ENCODE data around the gene TMC5. TPM values are rescaled to one million over a fixed set of nuclear protein-coding genes. Genes with fewer than 3 reads are reported as not detected.

Gene TMC5
- total RNA-seq, 4 donors from 2014 or later = 0.29 to 4.0 (median 1.4) TPM

DNA sequence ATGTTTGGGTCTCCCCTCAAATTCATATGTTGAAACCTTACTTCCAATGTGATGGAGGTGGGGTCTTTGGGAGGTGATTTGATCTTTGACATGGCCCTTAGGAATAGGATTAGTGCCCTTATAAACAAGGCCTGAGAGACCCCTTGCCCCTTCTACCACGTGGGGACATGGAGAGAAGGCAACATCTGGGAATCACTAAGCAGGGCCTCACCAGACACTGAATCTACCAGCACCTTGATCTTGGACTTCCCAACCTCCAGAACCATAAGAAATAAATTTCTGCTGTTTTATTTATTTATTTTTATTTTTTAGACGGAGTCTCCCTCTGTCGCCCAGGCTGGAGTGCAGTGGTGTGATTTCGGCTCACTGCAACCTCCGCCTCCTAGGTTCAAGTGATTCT is 64.1 kb downstream of the TMC5 start:
- 85 to 93% methylated on average over 5 of the region's 5 CpGs for WGBS, 2 donors
- intact Hi-C loops (cut with DNase I) = no loop called here

DNA sequence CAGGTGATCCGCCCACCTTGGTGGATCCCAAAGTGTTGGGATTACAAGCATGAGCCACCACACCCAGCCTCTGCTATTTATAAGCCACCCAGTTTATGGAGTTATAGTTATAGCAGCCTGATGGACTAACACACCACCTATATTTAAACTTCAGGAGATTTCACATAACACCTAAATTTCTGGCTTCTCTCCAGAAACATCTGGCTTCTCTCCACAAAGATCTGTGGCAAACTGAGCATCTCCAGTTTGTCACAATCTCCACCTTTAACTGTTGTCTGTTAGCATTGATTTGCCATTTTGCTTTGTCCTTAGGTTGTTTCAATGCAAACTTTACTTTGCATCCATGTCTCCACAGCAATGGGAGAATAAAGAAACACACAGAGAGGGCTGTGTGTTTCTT is 64.6 kb downstream of the TMC5 start:
- TF ChIP-seq, protein P1, sequence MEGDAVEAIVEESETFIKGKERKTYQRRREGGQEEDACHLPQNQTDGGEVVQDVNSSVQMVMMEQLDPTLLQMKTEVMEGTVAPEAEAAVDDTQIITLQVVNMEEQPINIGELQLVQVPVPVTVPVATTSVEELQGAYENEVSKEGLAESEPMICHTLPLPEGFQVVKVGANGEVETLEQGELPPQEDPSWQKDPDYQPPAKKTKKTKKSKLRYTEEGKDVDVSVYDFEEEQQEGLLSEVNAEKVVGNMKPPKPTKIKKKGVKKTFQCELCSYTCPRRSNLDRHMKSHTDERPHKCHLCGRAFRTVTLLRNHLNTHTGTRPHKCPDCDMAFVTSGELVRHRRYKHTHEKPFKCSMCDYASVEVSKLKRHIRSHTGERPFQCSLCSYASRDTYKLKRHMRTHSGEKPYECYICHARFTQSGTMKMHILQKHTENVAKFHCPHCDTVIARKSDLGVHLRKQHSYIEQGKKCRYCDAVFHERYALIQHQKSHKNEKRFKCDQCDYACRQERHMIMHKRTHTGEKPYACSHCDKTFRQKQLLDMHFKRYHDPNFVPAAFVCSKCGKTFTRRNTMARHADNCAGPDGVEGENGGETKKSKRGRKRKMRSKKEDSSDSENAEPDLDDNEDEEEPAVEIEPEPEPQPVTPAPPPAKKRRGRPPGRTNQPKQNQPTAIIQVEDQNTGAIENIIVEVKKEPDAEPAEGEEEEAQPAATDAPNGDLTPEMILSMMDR (IDR thresholded peaks at IDR 0.05) = no peak
- no peak for TF ChIP-seq POLR2A (IDR thresholded peaks at IDR 0.05)
- H3K9me3 ChIP-seq = no peaks in the 10 kb centered on the region
- H3K4me3 ChIP-seq (replicated peaks in 1 of 3) = no peak overlapping the region
- intact Hi-C loops (cut with DNase I) = no loop called here
- H3K36me3 ChIP-seq = no peaks in the 10 kb centered on the region
- H3K4me1 ChIP-seq = no peaks in the 10 kb centered on the region
- no peak for DNase-seq
- H3K27me3 ChIP-seq = no peaks in the 10 kb centered on the region
- no peak overlapping the region for H3K27ac ChIP-seq
- WGBS, 2 donors = 50 to 79% methylated on average over 1 of the region's 1 CpG

More for the DNA sequence above, 64.1 kb downstream of the TMC5 start:
- Histone ChIP-seq H3K9me3 (no peaks in the 10 kb centered on the region), H3K4me1 (no peaks in the 10 kb centered on the region), H3K4me3 (replicated peaks in 1 of 3) (no peak overlapping the region), H3K27me3 (no peaks in the 10 kb centered on the region), H3K27ac (no peak overlapping the region), H3K36me3 (no peaks in the 10 kb centered on the region)
- DNase-seq = no peak
- TF ChIP-seq POLR2A (IDR thresholded peaks at IDR 0.05) = no peak
- TF ChIP-seq, protein P1 (IDR thresholded peaks at IDR 0.05) = no peak

DNA sequence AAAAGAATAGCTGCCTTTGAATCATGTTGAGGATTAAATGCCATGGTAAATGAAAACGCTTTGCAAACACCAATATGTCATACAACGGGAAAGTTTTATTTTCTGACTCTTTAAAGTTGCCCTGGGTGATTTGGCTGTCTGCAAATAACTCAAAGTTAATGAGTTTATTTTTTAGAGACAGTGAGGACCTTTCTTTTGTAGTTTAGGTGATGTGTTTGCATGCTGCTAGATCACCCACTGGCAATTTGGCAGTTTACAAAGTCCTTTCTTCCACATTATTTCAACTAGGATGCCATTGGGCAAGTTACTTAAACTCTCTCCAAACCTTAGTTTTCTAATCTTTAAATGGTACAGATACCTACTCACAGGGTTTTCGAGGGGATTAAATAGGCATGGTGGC is 66.4 kb downstream of the TMC5 start:
- DNase-seq = no peak
- Histone ChIP-seq H3K4me3 (replicated peaks in 1 of 3) (no peak overlapping the region), H3K36me3 (no peaks in the 10 kb centered on the region), H3K27me3 (no peaks in the 10 kb centered on the region), H3K4me1 (no peaks in the 10 kb centered on the region), H3K9me3 (no peaks in the 10 kb centered on the region), H3K27ac (no peak overlapping the region)
- intact Hi-C loops (cut with DNase I) = no loop called here
- 92 to 95% methylated on average over 3 of the region's 3 CpGs for WGBS, 2 donors
- no peak for TF ChIP-seq POLR2A (IDR thresholded peaks at IDR 0.05)
- TF ChIP-seq, protein P1 (IDR thresholded peaks at IDR 0.05) = no peak

DNA sequence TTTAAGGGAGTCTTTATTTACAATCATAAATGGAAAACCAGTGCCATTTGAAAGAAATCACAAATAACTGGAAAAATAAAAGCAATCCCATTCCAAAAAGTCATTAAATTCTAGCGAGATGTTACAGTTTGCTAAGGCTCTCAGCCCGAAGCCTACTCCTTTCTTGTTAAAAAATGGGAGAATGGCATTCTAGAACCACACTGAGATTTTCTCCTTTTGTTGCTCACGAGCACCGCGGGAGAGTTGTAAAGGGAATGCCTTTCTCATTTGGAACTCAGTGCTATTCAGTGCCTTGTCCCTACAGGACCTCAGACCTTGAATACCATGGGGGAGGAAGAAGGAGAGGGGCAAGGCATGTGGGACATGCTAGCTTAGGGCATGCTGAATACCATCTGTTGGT is 67.9 kb downstream of the TMC5 start:
- H3K27me3 ChIP-seq = no peaks in the 10 kb centered on the region
- no peak overlapping the region for H3K4me3 ChIP-seq (replicated peaks in 1 of 3)
- intact Hi-C loops (cut with DNase I) = no loop called here
- TF ChIP-seq, protein P1 (IDR thresholded peaks at IDR 0.05) = no peak
- no peak for TF ChIP-seq POLR2A (IDR thresholded peaks at IDR 0.05)
- no peaks in the 10 kb centered on the region for H3K36me3 ChIP-seq
- H3K9me3 ChIP-seq = no peaks in the 10 kb centered on the region
- no peak overlapping the region for H3K27ac ChIP-seq
- DNase-seq = no peak
- WGBS, 2 donors = 91 to 96% methylated on average over 5 of the region's 5 CpGs
- no peaks in the 10 kb centered on the region for H3K4me1 ChIP-seq

DNA sequence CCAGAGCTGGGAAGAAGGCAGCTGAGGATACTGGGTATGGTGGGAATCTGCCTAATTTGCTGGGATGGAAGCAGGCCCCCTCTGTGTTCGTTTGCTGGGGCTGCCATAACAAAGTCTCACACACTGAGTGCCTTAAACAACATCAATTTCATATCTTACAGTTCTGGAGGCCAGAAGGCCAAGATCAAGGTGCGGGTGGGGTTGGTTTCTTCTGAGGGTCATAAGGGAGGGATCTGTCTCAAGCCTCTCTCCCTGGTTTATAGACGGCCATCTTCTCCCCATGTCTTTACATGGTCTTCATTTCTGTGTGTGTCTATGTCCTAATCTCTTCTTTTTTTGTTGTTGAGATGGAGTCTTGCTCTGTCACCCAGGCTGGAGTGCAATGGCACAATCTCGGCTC is 68.4 kb downstream of the TMC5 start:
- Histone ChIP-seq H3K36me3 (no peaks in the 10 kb centered on the region), H3K4me1 (no peaks in the 10 kb centered on the region), H3K27ac (no peak overlapping the region), H3K9me3 (no peaks in the 10 kb centered on the region), H3K27me3 (no peaks in the 10 kb centered on the region), H3K4me3 (replicated peaks in 1 of 3) (no peak overlapping the region)
- 76 to 90% methylated on average over 4 of the region's 4 CpGs for WGBS, 2 donors
- TF ChIP-seq POLR2A (IDR thresholded peaks at IDR 0.05) = no peak
- TF ChIP-seq, protein P1 (IDR thresholded peaks at IDR 0.05) = no peak
- intact Hi-C loops (cut with DNase I) = no loop called here
- DNase-seq = no peak

Measured in thyroid gland (tissue), 4 donors.